NCI-H510A (cell line): ENCODE results near the gene HIVEP3.
A peak's percentile ranks its signal among the peaks of the same experiment; 100 is the strongest.

Experiments
- DNase-seq: peaks from one replicate; lab custom pipeline; 2025; lab: John Stamatoyannopoulos, UW

HIVEP3 gene

DNA sequence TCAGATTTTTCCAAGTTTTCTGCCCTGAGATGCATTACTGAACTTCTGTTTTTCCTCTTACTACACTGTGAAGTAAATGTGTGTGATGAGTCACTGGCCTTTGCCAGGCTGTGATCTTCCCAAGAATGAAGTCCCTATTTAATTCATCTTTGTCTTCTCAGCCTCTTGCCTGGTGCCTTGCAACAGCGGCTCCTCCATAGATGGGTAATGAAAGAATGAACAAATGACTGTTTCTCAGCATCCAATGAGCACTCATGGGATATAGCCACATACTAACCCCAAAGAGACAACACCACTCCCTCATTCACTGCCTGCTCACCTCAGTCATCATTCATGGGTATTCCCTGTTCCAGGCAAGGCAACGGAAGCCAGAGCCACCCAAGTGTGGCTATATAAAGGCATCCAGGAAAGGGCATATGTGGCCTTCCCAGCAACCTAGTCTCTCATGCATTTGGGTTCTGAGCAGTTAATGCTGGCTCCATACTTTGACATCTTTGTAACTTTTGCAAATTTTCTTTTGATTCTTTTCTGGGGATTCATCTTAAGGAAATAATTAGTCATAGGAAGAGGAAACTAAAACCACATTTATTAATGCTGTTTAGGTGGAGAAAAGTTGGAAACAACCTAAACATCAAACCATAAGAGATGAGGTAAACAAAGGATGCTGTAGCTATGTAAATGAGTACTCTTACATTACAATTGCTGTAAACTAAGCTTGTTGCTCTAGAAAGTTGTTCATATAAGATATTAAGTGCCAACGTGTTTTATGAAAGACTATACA is 71.9 kb downstream of the HIVEP3 start:
- no peak for DNase-seq

DNA sequence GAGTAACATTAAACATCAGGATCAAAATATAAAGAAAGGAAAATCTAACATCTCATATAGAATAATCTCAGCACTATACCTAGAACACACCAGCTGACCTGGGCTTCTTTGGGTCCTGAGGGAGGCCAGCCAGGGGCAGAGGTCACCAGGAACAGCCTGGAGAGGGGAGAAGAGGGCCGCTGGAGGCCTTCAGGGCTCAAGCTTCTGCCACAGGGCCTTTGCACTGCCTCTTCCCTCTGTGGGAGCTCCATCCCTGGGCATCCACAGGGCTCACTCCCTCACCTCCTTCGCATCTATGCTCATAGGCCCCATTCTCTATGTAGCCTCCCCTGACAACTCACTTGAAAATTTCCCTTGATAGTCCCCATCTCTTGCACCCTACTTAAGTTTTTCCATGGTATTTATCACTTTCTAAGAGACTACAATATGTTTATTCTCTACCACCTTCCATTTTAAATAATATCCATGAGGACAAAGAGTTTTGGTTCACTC is 73.9 kb downstream of the HIVEP3 start:
- no peak for DNase-seq

DNA sequence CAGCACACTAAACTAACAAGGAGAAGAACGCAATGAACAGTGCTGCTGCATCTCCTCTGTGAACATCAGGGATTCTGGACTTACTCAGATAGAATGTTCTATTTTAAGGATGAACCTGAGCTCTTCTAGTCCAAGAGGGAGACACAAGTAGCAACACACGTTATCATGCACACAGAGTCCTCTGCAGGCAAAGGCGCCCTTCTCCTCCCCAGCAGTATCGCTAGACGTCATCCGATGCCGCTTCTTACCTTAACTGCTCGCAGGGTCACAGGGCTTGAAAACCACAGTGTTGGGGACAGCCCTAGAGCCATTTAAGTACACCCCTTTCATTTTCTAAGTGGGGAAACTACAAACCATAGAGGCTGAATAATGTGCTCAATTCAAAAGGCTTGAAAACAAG is 74.5 kb downstream of the HIVEP3 start:
- DNase-seq, result no peak

DNA sequence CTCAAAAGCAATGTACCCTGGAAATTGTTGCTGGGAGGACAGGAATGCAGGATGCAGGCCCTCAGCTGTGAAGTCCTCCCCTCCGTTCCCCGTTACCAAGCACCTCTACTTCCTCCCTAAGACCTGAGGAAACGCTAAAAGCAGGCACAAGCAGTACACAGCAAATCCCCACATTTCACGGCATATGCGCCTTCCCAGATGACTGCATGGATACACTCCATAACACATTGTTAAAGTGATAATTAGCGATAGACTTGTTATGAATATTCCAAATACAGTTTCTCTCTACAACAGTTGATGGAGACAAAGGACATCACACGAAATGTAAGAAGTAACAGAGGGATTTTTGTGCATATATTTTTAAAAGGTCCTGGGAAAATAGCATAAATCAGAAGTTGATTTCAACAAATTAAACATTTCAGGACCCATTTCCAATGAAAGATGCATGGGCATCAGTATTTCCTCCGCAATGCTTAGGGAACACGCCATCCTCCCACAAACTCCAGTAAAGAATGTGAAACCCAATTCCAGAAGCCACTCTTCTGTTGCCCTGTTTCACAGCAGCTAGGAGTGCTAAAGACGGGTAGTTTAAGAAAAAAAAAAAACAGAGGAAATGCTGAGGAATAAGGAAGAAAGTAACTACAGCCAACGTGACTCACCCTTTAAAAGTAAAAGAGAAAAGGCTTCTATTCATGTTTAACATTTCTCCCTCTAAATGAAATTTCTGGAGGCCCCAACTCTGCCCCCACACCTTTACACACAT is 75.5 kb downstream of the HIVEP3 start:
- no peak for DNase-seq

DNA sequence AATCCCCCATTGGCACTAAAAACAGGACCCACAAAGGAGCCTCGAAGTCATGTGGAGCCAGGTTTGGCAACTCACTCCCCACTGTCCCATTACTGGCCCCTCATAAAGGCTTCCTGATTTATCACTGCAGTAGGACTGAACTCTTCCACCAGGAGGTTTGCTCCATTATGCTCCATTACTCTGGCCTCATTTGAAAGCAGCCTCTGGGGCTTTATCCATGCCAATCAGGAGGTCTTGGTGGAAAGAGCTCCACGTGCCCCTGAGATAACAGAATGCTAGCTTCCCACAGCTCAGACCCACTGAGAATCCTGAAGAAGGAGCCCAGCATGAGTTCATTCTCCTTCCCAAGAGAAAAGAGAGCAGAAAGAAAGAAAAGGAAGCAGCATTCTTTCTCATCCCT is 76.4 kb downstream of the HIVEP3 start:
- no peak for DNase-seq

DNA sequence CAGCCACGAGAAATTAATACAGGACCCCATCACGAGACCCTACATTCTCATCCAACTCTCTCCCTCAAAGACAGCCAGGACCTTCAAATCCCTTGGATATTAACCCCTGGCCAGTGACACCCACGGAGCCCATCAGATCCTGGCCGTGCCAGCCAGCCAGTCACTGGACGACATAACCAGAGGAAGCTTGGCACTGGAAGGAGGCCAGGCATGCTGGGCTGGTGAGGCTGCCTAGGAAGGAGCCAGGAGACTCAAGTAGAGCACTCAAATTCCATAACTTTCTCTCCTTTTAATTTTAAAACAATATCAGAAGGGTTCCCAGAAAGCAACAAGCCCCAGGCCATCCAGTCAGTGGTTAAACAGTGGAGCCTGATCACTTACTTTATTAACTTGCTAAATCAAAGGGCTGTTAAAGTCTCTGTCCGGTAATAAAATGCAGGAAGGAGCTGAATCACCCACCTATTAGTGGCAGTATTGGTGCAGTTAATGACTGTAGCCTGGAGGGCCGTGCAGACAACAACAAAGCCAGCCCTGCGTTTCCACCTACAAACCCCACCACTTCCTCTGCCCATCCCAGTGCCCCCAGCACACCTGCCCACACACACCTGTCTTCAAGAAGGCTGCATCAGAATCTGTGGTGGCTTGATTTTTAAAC is 78.0 kb downstream of the HIVEP3 start:
- no peak for DNase-seq

DNA sequence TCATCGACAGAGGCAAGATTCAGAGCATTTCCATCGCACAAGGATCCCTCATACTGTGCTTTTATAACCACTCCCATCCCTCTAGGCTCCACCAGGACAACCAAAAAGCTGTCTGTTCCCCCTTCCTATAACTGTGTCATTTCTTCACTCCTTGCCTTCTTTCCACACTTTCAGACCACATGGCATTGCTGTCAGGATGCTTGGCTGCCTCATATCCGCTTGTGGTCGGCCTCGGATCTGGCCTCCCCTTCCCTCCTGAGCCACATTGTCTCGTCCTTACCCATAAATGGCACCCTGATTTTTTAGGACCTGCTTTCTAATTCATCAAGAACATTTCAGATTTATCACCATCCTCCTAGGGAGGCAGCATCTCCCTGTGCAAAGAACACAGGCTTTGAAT is 80.5 kb downstream of the HIVEP3 start:
- no peak for DNase-seq

DNA sequence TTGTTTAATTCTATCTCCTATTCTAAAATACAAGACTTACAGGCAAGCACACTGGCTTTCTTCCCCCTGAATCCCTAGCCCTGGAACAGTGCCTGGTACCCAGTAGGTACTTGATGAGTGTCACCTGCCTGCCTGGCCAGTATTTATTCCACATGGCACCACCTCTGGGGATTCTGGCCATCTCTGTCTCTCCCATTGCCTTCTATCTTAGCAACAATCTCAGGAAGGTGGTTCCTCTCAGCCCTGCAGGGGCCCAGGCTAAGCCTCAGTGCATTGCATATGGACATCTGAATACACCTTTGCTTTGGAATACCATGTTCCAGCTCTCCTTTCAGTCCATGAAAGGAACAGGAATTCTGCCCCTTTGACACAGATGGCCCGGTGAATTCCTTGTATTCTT is 81.0 kb downstream of the HIVEP3 start:
- DNase-seq, result no peak

DNA sequence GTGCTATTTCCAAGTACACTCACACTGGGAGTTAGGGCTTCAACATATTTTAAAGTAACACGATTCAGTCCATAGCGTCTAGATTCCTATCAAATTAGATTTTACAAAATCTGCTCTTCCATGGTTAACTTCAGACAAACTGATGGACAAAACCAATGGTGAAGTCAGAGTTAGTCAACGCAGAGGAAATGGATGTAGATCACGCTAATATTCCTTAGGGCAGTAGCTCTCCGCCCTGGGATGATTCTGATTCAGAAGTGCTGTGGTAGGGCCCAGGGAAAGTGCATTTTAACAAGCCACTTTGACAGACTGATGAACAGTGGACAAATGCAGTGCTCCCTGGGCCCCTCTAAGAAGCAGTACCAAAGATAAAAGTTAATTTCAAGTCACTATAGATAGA is 83.2 kb downstream of the HIVEP3 start:
- DNase-seq, result no peak

DNA sequence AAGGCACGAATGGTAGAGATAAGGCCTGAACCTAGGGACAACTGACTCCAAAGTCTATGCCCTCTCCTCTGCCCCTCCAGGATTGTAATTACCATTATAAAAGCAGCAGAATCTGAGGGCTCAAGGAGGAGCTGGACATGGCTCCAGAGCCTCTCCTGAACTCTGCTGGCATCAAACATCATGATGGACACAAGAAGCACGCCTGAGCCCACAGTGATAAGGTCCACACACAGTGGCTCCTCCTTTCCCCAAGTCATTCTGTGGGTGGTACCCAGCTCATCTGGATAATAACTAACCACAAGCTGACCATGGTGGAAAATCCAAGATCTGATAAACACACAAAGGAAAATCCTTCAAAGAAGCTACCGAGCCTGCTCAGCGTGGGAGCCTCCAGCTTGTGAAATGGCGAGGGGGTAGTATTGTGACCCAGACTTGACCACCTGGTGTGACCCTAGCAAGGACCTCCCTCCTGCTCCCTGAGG is 85.2 kb downstream of the HIVEP3 start:
- no peak for DNase-seq

DNA sequence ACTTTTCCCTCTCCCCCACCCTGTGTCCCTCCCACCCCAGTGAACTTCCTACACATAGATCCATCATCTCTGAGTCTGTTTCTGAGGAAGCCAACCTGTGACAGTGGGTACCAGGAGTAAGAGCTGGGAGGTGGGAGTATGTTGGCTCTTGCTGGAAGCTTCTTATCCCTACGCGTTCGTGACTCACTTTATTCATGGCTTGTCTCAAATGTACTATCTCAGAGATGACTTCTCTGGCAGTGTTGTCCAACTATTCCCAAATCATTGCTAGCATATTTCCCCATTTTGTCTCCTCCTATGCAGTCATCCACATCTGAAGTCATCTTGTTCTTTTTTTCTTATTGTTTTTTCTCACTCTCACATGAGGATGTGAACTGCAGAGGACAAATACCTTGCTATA is 88.0 kb downstream of the HIVEP3 start:
- DNase-seq, result no peak

DNA sequence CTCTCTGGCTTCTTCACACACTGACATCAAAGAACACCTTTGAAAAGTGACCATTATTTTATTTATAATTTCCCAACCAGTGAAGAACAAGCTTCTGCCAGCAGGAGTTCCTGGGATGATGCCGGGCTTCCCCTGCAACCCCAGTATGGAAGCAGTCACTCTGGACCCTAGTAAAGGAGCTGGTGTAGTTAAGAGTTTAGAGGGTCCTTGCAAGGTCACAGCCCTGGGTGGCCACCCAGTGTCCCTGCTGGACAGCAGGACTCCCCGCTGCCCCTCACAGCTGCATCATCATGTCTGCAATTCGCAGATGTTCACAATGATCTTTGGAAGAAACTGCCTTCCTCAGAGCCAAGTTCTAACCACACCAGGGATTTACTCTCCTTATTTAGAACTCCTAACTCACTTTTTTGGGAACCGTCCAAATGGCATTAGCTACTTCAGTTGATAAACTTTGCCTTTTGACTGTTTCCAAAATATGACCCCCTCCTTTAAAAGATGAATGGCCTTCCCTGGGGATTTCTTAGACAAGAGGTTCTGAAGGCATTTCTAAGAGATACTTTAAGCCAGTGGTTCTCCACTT is 90.6 kb downstream of the HIVEP3 start:
- no peak for DNase-seq

DNA sequence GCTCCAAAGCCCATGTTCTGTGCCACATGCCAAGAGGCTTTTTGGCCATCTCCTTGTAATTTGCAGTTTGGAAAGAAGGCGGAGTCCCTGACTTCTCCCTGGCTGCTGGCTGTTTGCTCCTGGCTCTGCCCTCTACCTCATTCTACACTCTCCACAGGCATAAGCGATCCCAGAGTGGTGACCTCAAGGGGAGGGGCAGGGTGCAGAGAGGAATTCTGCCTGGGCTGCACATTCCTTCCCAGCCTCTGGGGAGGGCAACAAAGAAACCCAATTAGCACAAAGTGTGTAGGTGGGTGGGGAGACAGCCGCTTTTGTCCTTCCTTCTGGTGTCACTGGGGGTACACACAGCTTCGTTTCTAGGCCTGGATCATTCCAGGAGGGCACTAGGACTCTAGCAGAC is 95.3 kb downstream of the HIVEP3 start:
- no peak for DNase-seq

DNA sequence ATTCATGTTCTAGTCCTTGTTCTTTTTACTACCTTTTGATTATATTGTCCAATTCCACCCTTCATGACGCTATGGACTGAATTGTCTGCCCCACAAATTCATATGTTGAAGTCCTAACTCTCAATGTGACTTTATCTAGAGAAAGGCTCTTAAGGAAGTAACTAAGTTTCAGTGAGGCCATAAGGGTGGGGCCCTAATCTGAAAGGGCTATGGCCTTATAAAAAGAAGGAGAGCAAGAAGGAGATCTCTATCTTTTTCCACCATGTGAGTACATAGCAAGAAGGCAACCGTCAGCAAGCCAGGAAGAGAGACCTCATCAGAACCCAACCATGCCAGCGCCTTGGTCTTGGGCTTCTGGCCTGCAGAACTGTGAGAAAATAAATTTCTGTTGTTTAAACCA is 95.9 kb downstream of the HIVEP3 start:
- no peak for DNase-seq

DNA sequence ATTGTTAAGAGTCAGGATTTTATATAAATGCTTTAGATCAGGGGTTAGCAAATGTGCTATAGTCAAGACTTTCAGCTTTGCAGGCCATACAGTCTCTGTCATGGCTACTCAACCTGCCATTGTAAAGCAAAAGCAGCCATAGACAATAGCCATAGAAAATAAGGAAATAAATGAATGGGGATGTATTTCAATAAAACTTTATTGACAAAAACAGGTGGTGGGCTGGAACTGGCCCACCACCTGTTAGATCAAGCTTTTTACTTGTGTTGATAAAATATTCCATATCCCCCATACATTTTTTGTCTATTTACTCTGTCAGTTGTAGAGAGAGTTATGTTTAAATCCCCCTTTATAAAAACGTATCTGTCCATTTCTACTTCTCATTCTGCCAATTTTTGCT is 98.9 kb downstream of the HIVEP3 start:
- no peak for DNase-seq

DNA sequence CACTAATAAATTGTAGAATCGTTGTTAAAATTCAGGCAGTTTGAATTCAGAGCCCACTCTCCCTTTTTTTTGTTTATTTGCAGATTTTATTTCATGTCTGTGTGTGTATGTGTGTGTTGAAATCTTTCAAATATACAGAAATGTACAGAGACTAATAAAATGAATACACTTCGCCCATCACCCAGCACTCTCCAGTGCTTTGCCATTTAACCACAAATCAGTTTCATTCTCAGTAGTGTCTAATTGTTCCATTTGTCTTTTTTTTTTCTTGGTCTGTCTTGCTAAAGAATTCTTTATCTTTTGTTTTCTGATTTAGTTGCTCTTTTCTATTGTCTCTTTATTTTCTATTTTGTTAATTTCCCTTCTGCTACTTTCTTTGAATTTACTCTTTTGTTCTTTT is 99.7 kb downstream of the HIVEP3 start:
- no peak for DNase-seq

DNA sequence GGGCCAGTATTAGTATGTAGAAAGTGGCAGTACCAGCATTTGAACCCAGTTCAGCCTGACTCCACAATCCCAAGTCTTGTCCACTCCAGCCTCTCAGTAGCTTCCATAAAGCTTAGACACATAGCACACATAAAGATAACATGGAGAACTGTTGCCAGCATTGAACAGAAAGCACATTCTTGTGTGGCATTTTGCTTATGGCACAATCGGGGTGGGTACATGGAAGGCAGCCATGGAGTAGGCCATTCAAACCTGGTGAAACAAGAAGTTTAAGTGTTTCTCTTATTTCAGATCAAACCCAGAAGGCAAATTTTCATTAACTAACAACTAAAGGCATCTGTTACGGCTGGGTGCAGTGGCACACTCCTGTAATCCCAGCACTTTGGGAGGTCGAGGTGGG is 102.7 kb downstream of the HIVEP3 start:
- DNase-seq, result no peak

DNA sequence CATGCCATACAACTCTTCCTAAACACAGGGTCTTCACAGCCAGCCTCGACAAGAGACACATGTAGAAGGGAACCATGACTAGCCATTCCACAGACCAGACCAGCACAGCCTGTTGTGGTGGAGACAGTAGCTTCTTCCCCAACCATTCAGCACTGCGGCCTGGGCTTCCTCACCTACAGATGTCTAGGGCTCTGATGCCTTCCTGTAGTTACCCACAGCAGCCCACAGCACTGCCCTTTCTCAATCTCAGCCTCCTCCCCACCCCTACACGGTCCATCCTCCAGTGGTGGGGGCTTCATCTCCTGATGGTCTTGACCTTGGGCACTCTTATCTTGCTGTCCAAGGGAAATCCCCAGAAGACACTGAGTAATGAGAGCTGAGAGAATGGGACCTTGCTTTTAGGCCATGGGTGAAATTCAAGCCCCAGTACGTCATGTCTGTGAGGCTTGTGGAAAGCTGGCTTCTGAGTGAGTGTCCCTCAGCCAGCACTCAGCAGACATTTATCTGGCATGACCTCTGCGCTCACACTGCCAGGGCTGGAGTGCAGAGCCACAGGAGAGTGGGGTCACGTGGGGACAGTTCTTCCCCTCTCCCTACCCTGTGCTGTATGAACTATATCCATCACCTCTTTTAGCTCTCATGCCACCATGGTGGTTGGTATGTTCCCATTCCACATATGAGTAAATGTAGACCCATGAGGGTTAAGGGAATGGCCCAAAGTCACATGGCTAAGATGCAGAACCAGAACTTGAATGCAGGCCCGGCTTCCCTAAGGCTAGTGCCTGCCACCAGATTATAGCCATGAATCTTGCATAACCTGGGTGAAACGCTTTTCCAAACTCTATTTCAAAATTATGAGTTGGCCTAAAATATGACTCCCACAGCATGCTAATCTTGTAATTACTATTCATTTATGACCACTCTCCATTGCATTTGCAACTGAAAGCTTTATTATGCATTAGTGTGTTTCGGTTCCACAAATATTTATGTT is 104.7 kb downstream of the HIVEP3 start:
- DNase-seq, result no peak

DNA sequence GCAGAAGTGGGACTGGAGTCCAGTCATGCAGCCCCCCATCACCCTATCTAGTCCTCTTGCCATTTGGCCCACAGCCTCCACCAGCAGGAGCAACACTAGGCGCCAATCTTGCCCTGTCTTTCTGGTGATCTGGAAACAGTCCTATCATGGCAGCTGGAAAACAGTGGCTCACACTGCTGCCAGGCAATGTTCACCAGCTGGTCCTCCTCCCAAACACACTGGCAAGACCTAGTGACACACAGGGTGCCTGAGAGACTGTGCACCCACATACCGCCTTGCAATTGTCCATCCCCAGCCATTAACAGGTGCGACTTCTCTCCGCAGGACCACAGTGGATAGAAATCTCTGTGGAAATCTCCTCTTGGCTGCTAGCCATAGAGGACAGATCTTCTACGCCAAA is 105.5 kb downstream of the HIVEP3 start:
- DNase-seq, result no peak

DNA sequence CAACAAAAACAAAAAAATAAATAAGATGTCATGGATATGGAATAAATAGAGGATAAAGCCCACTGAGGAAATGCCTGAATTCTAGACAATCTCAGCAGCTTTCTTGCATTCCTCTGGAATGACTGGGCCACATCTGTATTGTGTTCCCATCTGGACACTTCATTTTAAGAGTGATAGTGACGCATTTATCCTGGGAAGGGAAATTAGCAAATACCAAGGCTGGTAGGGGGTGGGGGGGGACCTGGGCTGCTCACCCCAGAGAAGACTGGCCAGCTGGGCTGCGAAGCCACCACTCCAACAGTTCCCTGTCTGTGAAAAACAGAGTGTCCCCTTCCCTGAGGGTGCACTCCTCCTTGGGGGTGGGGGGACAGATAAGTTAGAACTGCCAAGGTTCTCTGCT is 106.3 kb downstream of the HIVEP3 start:
- no peak for DNase-seq

DNA sequence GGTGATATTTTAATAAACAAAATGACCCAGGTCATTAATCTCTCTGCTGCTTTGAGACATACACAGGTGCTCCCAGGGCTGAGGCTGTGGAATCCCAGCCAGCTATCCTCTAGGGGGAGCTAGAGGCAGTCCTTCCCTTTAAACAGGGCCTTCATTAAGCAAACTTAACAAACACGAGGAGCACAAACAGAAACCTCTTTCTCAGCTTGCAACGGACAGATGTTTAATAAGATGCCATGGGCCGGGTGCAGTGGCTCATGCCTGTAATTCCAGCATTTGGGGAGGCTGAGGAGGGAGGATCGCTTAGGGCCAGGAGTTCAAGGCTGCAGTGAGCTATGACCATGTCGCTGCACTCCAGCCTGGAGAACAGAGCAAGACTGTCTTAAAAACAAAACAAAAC is 106.7 kb downstream of the HIVEP3 start:
- DNase-seq, result peak; percentile 63
